Heart left ventricle (tissue), 16 donors: ENCODE results near the gene PRR14. TPM values are rescaled to one million over a fixed set of nuclear protein-coding genes. Genes with fewer than 3 reads are reported as not detected.

Source experiments
- ATAC-seq, 4 donors: fragments of 200-7000 bp; cut with Tn5 transposase; one replicate each; pipeline ENCODE4 v1.9.1; 2020 to 2022; ENCODE audit warnings: moderate library complexity in 4 of 4, mild to moderate bottlenecking in 3 of 4, moderate number of reproducible peaks in 1 of 4
- DNase-seq, 5 donors: peaks; one replicate each; pipeline ENCODE4 v3.0.0-alpha.2; 2020
- H3K27ac ChIP-seq, 12 donors: fragments of 200-600 bp; sonication (generic) in 4 of 12; one replicate each; pipeline versions ENCODE4 v1.5.0 to v1.8.0; 2016 to 2022; ENCODE audit warnings: mild to moderate bottlenecking in 2 of 12
- H3K27me3 ChIP-seq, 9 donors: fragments of 200-600 bp; sonication (generic) in 2 of 9; one replicate each; pipeline versions ENCODE4 v1.5.1 to v1.8.0; 2016 to 2022; ENCODE audit warnings: mild to moderate bottlenecking in 3 of 9
- H3K36me3 ChIP-seq, 9 donors: fragments of 200-600 bp; sonication (generic) in 2 of 9; one replicate each; pipeline versions ENCODE4 v1.5.0 to v1.8.0; 2018 to 2022; ENCODE audit warnings: mild to moderate bottlenecking in 2 of 9
- H3K4me1 ChIP-seq, 12 donors: fragments of 200-600 bp; sonication (generic) in 4 of 12; one replicate each; pipeline versions ENCODE4 v1.5.0 to v1.8.0; 2016 to 2022; ENCODE audit warnings: mild to moderate bottlenecking in 3 of 12
- H3K4me3 ChIP-seq, 12 donors: fragments of 200-600 bp; sonication (generic) in 4 of 12; one replicate each; pipeline versions ENCODE4 v1.5.0 to v1.8.0; 2017 to 2022; ENCODE audit warnings: mild to moderate bottlenecking in 9 of 12, moderate library complexity in 4 of 12
- H3K9me3 ChIP-seq, 12 donors: fragments of 200-600 bp; sonication (generic) in 4 of 12; one replicate each; pipeline versions ENCODE4 v1.5.0 to v1.8.0; 2016 to 2022; ENCODE audit warnings: mild to moderate bottlenecking in 1 of 12
- CTCF ChIP-seq, 12 donors: fragments of 200-600 bp; sonication (generic) in 4 of 12; IDR thresholded peaks; one replicate each; pipeline versions ENCODE4 v1.5.0 to v1.8.0; 2018 to 2022; ENCODE audit warnings: antibody characterized with exemption in 12 of 12, mild to moderate bottlenecking in 5 of 12
- POLR2A ChIP-seq, 2 donors: fragments of 450-650 bp; IDR thresholded peaks; one replicate each; pipeline ENCODE4 v1.6.1; 2017; ENCODE audit warnings: antibody characterized with exemption in 2 of 2, mild to moderate bottlenecking in 2 of 2, moderate library complexity in 2 of 2
- WGBS, 4 donors: extraction: QIAGEN DNeasy Blood & Tissue Kit in 2 of 4; methylation state at CpG; one replicate each; pipeline versions ENCODE4 v1.1.5 to v1.1.7; 2013 to 2018; 5-methylcytosine and 5-hydroxymethylcytosine counted together
- intact Hi-C, 10 donors: fragments of 100-400 bp; cut with DNase I; formaldehyde crosslinking; loops; one replicate each; pipeline versions ENCODE4 v1.11.1 to v1.14.2; 2022
- polyA plus RNA-seq, 2 donors: library from polyadenylated mRNA; stranded (reverse); fragments of 200-250 nt; gene quantifications; one replicate each; pipeline ENCODE4 v1.2.3, GENCODE V29; 2013
- total RNA-seq, 9 donors: library from RNA; depleted of rRNA in 2 of 9; stranded (reverse); fragments of >200 nt in 2 of 9; fragmentation: NEBNext Ultra II Directional in 3 of 9; extraction: Animal tissue kit (Norgen Biotek cat#: 25700) in 3 of 9; gene quantifications; one replicate each; pipeline versions ENCODE4 v1.1.0 to v1.2.4, GENCODE V29; 2016 to 2023
- donor health status: ischemic (EF 13 %, LVEDD 7.1; RV severe dilation, severe dysfunction).
- donor health status: healthy with polysubstance abuse.
- donor health status: DM: no; HTN: yes; CAD: no.
- donor health status: DM: no; HTN: no; CAD: no.
- donor health status: ischemic (EF 25% LVEDD 6.9; RV normal size, moderate dysfunction).
- donor health status: ischemic (EF 25% LVEDD 5.7; RV mildly dilated, moderate dysfunction).
- donor health status: healthy.
- donor health status: DM: yes; HTN: yes; CAD: no.
- donor health status: ischemic (EF 35%, LVEDD 5.7; RV mildly dilated, moderate dysfunction).
- donor health status: nonischemic (EF 11% LVEDD 7.7; RV severe dilation, severe dysfunction).
- donor health status: DM: yes; HTN: yes; CAD: no.
- donor health status: PGD.
- donor health status: ischemic (EF 29% LVEDD 5.4; RV normal size, mild dysfunction).
- donor health status: nonischemic (EF 23%, LVEDD 6.1; RV moderate dilation, normal function).

PRR14 gene
- total and polyA plus RNA-seq, 11 donors, result 12.3 to 26.6 (median 22.1) TPM

- Histone ChIP-seq H3K9me3 (no peaks in the 10 kb centered on the region), H3K4me1 (peaks cover 6 to 28% (median 22%) of the 10 kb centered on the region in 12 donors), H3K4me3 (no peak overlapping the region), H3K27ac (no peak overlapping the region), H3K27me3 (no peaks in the 10 kb centered on the region), H3K36me3 (peaks cover 15 to 93% (median 89%) of the 10 kb centered on the region in 9 donors)
- no peak for ATAC-seq
- WGBS, 4 donors, result 93 to 96% (median 95%) methylated on average over 10 of the region's 10 CpGs
- intact Hi-C loops, result loop anchor here in 2 of 10 donors (2.0 to 5.0 kb wide), 2 partner anchors 21 to 38 kb away; a partner anchor contains a TSS
- no peak for TF ChIP-seq CTCF (IDR thresholded peaks at IDR 0.05)
- no peak for TF ChIP-seq POLR2A (IDR thresholded peaks at IDR 0.05)
- DNase-seq, result no peak
Observed at GRCh38 chr16:30703971-30704370, 53.2 kb downstream of the PRR14 start.

Other genes with a start within 250 kb of the PRR14 start
- 10 to 100 TPM in 2 of 9 donors, 1 to 10 TPM in 7; 4.8 to 18.8 (median 6.8) TPM for gene ZNF771, start 243.4 kb upstream of the PRR14 start, total RNA-seq
- 10 to 100 TPM in 1 of 2 donors, 1 to 10 TPM in 1; 4.4 to 13.6 TPM for gene ZNF771, start 243.4 kb upstream of the PRR14 start, polyA plus RNA-seq
- gene DCTPP1, start 220.9 kb upstream of the PRR14 start, total RNA-seq, result 10 to 100 TPM; 18.9 to 32.6 (median 28.4) TPM
- 10 to 100 TPM; 13.8 to 68.7 TPM for gene DCTPP1, start 220.9 kb upstream of the PRR14 start, polyA plus RNA-seq
- gene SEPHS2, start 205.1 kb upstream of the PRR14 start, total RNA-seq, result 10 to 100 TPM; 15.1 to 46.2 (median 30.0) TPM
- gene SEPHS2, start 205.1 kb upstream of the PRR14 start, polyA plus RNA-seq, result 10 to 100 TPM; 18.9 to 62.8 TPM
- gene ITGAL, start 178.2 kb upstream of the PRR14 start, total RNA-seq, result 10 to 100 TPM in 2 of 9 donors, 1 to 10 TPM in 4, under 1 TPM in 3; 0.25 to 29.5 (median 1.8) TPM
- 1 to 10 TPM in 1 of 2 donors, under 1 TPM in 1; 0.47 to 1.3 TPM for gene ITGAL, start 178.2 kb upstream of the PRR14 start, polyA plus RNA-seq
- 10 to 100 TPM; 38.9 to 67.0 (median 47.8) TPM for gene ZNF768, start 124.4 kb upstream of the PRR14 start, total RNA-seq
- gene ZNF768, start 124.4 kb upstream of the PRR14 start, polyA plus RNA-seq, result 10 to 100 TPM; 60.9 to 88.2 TPM
- gene ZNF747, start 116.1 kb upstream of the PRR14 start, total RNA-seq, result 10 to 100 TPM in 5 of 9 donors, 1 to 10 TPM in 4; 8.6 to 15.2 (median 10.5) TPM
- gene ZNF747, start 116.1 kb upstream of the PRR14 start, polyA plus RNA-seq, result 1 to 10 TPM; 8.9 to 9.5 TPM
- 10 to 100 TPM in 6 of 9 donors, 1 to 10 TPM in 3; 8.5 to 17.2 (median 12.3) TPM for gene ZNF764, start 92.6 kb upstream of the PRR14 start, total RNA-seq
- 1 to 10 TPM; 7.4 to 8.7 TPM for gene ZNF764, start 92.6 kb upstream of the PRR14 start, polyA plus RNA-seq
- 10 to 100 TPM in 8 of 9 donors, 1 to 10 TPM in 1; 10.0 to 14.3 (median 11.6) TPM for gene ZNF688, start 79.2 kb upstream of the PRR14 start, total RNA-seq
- 10 to 100 TPM in 1 of 2 donors, 1 to 10 TPM in 1; 7.6 to 15.7 TPM for gene ZNF688, start 79.2 kb upstream of the PRR14 start, polyA plus RNA-seq
- gene ZNF785, start 65.3 kb upstream of the PRR14 start, total RNA-seq, result 10 to 100 TPM in 1 of 9 donors, 1 to 10 TPM in 8; 2.9 to 10.9 (median 4.8) TPM
- gene ZNF785, start 65.3 kb upstream of the PRR14 start, polyA plus RNA-seq, result 1 to 10 TPM; 3.0 to 4.5 TPM
- 1 to 10 TPM; 4.0 to 7.9 (median 6.6) TPM for gene ZNF689, start 40.6 kb upstream of the PRR14 start, total RNA-seq
- 1 to 10 TPM; 2.7 to 4.9 TPM for gene ZNF689, start 40.6 kb upstream of the PRR14 start, polyA plus RNA-seq
- gene FBRS, start 7.5 kb downstream of the PRR14 start, total RNA-seq, result 10 to 100 TPM; 16.3 to 38.3 (median 31.9) TPM
- 10 to 100 TPM; 27.2 to 38.1 TPM for gene FBRS, start 7.5 kb downstream of the PRR14 start, polyA plus RNA-seq
- 10 to 100 TPM; 30.2 to 51.2 (median 44.7) TPM for gene SRCAP, start 48.2 kb downstream of the PRR14 start, total RNA-seq
- 10 to 100 TPM; 22.9 to 23.8 TPM for gene SRCAP, start 48.2 kb downstream of the PRR14 start, polyA plus RNA-seq
- 10 to 100 TPM; 13.5 to 26.7 (median 17.9) TPM for gene PHKG2, start 97.5 kb downstream of the PRR14 start, total RNA-seq
- gene PHKG2, start 97.5 kb downstream of the PRR14 start, polyA plus RNA-seq, result 10 to 100 TPM; 19.5 to 37.7 TPM
- 1 to 10 TPM in 4 of 9 donors, under 1 TPM in 5; 0.48 to 1.8 (median 0.95) TPM for gene CFAP119, start 111.1 kb downstream of the PRR14 start, total RNA-seq
- 1 to 10 TPM; 1.4 to 2.1 TPM for gene CFAP119, start 111.1 kb downstream of the PRR14 start, polyA plus RNA-seq
- gene RNF40, start 111.4 kb downstream of the PRR14 start, total RNA-seq, result 10 to 100 TPM; 29.3 to 62.0 (median 50.3) TPM
- gene RNF40, start 111.4 kb downstream of the PRR14 start, polyA plus RNA-seq, result 10 to 100 TPM; 31.3 to 66.9 TPM
- gene ZNF629, start 136.2 kb downstream of the PRR14 start, total RNA-seq, result 10 to 100 TPM; 14.3 to 30.9 (median 22.7) TPM
- 10 to 100 TPM; 11.2 to 14.9 TPM for gene ZNF629, start 136.2 kb downstream of the PRR14 start, polyA plus RNA-seq
- 10 to 100 TPM; 23.1 to 35.5 (median 28.1) TPM for gene BCL7C, start 243.1 kb downstream of the PRR14 start, total RNA-seq
- 10 to 100 TPM; 30.5 to 43.4 TPM for gene BCL7C, start 243.1 kb downstream of the PRR14 start, polyA plus RNA-seq
- gene CTF1, start 245.7 kb downstream of the PRR14 start, total RNA-seq, result 10 to 100 TPM in 5 of 9 donors, 1 to 10 TPM in 4; 6.4 to 22.2 (median 12.2) TPM
- gene CTF1, start 245.7 kb downstream of the PRR14 start, polyA plus RNA-seq, result 10 to 100 TPM in 1 of 2 donors, 1 to 10 TPM in 1; 3.7 to 13.5 TPM